Occipital lobe (tissue), 2 donors: ENCODE data around the gene UNC119B. TPM values are rescaled to one million over a fixed set of nuclear protein-coding genes. Genes with fewer than 3 reads are reported as not detected.

Experiments
- DNase-seq: peaks from one replicate; lab custom pipeline; 2025; lab: John Stamatoyannopoulos, UW
- total RNA-seq: library from RNA; depleted of rRNA; stranded (reverse); fragments of >200 nt; gene quantifications from one replicate; pipeline ENCODE4 v1.2.3, GENCODE V29; 2014

The UNC119B gene
- total RNA-seq, 1 donor from 2014 or later, result 11.9 TPM

DNA sequence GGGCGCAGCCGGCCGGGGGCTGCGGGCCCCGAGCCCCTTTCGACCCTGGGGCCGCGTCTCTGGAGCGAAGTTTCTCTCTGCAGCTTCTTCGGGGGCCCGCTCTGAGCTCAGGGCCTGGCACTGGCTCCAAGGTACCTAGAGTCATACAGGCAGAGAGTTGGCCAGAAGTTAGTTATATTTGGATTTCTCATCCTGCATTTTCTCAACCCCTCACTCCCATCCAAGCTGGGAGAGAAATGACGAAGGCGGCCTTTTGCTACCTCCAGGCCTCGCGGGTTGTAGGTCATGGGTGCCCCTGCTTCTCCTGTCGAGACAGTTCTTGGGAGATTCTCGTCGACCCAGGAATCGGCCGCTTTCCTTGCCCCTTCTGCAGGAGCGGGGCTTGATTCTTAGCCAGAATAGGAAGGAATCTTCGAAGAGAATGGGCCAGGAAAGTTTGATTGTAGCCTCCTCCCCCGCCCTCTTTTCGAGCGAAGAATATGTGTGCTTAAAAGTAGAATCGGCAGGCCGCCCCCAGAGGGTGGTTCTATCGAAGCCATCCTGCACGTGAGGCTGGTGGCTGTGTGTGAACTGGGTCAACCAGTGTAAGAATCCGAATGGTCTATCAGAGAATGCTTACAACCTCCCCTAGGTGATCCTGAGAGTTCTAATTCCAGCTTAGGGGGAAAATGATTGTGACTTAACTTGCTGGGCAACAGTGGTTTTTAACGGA lies 22.5 kb upstream of the UNC119B start:
- DNase-seq, result no peak

DNA sequence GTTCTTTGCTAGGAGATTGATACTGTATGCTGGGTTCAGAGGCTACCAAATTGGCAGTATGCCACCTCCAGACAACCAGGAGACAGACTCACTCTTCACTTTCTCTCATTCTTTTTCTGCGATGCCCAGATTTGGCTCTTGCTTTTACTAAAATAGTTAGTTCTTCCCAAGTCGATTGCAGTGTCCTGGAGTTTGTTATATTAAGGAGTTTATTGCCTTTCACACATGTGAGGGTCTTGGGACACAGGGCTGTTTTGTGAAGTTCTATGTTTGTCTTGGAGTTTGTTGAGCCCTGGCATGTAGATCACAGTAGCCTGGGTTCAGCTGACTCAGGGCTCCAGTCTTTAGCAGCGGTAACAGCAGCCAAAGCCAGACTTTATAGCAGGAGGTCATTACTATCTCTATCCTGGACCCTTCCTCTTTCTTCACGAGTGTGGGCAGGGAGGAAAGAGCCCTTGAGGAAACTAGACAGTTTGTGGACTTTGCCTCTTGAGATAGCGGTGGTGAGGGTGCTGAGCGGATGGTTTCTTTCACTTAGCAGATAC lies 21.7 kb upstream of the UNC119B start:
- DNase-seq, result no peak

DNA sequence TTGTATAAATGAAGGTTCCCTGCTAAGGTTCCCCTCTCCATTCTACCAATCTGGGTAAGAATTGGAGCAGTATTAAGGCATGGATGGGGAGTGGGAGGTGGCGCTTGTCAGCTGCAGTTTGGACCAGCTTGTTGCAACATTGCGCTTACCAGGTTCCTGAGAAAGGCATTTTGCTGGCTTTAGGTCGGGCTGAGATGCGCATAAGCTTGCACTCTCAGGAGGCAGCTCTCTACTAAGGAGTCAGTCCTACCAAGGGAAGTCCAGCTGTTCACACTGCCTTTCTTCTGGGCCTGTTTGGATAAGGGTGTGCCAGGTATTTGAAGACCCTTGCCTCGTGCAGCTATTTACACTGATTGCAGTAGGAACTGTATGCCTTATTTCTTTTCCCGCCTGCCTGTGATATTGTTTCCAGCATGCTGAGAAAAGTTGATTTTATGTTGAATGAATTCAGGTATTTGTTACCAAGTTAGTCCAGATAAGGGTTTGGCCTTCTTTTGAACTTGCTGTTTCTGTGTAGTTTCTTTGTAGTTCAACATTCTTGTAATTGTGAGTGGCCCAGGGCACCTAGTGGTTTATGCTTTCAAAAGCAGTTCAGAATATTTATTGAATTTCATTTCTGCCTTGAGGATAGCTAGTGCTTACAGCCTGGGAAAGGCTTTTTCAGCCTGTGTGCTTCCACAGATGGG lies 20.7 kb upstream of the UNC119B start:
- DNase-seq, result no peak

DNA sequence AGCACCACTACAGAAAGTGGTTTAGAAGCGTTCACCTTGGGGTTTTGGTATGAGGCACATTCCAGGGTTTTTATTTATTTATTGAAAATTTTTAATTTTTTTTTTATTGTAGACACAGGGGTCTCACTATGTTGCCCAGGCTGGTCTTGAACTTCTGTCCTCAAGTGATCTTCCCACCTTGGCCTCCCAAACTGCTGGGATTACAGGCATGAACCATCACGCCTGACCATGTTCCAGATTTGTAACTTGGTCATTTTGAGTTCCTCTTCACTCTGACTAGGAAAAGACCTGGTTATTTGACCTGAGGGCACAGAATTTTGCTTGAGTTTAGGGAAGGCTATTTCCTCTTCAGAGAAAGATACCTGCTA lies 20.2 kb upstream of the UNC119B start:
- DNase-seq, result no peak

DNA sequence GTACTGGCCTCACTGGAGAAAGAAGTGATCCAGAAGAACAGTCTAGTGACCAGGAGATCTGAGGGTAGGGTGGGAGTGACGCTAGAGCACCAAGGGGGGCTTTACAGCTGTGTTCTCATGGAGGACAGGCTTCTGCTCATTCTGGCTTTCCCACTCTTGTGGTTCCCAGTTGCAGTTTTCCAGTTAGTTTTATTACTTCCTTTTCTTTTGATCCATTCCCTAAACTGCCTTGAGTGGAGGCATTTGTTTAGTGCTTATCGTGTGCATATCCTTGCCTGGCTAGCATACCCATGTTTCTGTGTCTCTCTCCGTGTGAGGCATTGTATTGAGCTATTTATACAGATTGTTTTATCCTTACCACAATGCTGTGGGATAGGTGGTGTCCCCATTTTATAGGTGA lies 19.3 kb upstream of the UNC119B start:
- no peak for DNase-seq

DNA sequence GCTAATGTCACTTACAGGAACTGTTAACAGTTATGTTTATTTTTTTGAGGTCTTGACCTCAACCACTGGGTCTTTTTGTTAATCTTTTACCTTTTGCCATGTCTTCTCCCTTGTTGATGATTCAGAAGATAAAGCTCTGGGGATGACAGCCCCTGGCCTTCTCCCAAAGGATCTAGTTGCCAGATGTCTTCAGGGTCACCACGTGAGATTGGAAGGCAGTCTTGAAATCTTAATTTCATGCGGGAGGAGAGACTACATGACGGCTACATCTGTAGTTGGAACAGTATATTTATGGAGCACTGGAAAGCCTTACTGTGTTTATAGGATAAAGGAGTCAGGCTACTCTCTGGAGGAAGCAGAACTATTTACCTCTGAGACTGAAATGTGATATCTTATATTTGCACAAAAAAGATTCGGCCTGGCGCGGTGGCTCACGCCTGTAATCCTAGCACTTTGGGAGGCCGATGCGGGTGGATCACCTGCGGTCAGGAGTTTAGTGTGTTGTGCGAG lies 17.7 kb upstream of the UNC119B start:
- DNase-seq, result no peak

DNA sequence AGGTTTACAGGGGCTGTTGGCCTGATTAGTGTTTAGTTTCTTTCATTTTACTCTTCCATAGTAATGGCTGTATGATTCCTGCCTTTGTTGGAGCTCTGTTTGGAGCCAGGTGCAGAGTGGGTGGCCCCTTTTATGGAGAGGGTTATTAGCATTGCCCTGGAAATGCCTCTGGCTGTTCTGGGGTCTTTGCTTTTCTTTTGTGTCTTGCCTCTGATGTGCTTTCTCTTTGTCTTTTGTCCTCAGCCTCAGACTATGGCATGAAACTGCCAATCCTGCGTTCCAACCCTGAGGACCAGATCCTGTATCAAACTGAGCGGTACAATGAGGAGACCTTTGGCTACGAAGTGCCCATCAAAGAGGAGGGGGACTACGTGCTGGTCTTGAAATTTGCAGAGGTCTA lies 16.4 kb upstream of the UNC119B start:
- no peak for DNase-seq

DNA sequence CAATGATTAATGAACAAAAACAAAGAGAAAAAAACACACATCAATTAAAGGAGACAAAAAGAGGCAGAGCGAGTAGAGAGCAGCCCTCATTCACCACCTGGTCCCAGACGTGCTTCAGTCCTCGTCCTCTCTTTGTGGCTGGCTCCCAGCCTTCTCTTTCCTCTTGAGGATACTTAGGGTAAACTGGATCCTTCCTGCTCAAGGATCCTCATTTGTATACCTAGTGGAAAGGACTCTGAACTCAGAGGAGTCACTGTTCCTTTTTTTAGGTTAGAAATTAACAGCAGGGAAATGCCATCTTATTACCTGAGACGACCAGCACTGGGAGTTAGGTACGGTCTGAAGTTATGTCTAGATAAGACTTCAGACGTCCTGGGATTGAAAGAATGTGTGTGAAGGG lies 13.6 kb upstream of the UNC119B start:
- no peak for DNase-seq

DNA sequence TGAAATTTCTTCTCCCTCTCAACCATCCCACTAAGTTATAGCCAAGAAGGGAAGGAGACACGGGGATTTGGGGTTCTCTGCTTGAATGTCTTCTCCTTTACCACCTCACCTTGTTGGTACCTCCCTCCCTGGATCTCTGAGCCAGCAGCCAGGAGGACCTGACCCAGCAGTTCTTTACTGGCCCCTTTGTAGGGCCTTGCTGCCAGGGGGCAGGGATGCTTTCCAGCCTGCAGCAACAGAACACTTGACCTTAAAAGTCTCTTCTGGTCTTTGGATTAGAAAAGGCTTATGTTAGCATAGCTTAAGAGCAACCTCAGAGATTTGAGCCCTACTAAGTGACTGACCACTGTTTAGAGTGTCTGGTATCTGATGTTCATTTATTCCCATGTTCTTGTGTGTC lies 12.9 kb upstream of the UNC119B start:
- DNase-seq, result no peak

DNA sequence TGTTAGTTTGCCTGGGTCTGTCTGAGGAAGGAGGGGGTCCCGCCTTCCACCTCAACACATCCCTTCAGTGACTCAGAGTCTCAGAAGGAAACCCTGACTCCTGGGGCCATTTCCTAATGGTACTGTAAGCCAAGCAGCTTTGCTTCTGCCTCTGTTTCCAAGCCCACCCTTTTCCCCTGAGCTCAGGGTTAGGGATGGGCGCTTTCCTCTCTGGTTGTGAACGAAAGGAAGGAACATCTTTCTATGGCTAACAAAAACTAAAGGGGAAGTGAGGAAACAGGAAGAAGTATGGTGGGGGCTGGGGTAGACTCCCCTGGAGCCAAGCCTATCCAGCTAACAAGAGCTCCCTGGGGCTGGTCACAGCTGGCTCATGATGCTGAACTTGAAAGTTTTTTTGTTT lies 11.6 kb upstream of the UNC119B start:
- DNase-seq, result no peak

DNA sequence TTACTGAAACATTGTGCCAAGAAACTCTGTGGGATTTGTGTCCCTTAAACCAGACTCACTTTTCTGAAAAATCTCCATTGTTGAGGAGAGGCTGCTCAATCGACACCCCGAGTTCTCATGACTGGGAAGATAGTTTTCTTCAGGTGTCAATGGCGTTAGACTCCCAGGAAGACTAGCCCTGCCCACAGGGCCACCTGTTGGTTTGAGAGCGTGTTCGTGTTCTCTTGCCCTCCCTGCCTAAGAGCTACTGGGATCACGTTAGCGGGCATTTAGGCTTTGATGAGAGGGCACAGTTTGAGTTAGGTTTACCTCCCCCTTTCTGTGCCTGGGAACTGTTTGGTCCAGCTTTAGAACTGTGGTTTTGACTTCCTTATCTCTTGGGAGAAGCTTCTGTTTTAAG lies 10.7 kb upstream of the UNC119B start:
- DNase-seq, result no peak

DNA sequence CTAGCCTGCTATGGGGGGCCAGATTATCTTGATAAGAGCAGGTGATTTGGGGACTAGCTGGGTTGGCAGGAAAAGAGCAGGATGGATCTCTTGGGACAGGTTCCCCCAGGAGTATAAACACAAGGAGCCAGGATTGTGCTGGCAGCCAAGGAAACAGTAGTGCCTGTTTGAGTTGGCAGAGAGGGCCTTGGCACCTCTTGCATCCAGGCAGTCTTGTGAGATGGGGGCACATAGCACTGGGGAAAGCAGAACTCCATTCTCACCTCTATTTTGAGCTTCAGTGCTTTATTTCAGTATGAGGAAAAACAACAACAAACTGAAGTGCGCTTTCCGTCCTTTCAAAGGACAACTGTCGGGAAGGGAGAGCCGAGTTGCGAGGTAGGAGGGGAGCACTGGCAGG lies 9.4 kb upstream of the UNC119B start:
- no peak for DNase-seq

DNA sequence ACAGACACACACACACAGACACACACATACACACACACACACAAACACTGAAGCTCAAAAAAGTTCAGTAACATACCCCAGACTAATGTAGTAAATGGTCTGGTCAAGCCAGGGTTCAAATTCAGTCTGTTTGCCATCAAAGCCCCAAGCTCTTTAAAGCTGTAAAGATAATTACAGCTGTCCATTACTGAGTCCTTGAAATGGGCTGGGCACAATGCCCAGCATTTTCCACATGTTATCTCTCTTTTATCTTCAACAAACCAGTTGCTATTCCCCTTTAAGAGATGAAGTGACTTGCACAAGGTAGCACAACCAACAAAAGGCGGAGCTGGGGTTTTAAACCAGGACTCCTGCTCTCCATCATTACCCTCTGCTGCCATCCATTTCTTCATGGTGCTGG lies 7.6 kb upstream of the UNC119B start:
- no peak for DNase-seq

DNA sequence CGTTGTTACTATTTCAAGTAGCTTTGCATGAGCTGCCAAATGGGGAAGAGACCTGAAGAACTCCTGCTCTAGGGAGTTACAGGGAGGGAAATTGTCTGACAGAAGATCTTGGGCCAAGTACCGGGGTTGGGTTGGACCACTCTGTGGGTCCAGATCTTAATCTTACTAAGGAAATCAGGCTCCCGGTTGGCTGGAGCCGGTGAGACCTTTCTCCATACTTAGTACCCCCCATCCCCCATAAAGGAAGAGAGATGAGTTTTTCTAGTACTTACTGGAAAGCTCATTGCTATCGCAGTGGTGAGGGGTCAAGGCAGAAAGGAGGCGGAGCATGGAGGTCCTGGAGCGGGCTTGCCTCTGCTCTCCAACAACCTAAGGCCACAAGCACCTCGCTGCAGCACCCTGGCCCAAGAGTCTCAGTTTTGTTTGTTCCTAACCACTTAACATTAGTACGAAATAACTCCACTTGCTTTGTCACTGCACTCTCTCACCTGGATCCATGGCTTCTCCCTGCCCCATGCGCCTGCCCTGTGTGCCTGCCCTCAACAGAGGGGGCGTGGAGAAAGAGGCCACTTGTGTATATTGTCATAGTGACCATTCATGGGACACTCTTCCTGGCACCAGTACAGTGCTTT lies 6.8 kb upstream of the UNC119B start:
- no peak for DNase-seq

DNA sequence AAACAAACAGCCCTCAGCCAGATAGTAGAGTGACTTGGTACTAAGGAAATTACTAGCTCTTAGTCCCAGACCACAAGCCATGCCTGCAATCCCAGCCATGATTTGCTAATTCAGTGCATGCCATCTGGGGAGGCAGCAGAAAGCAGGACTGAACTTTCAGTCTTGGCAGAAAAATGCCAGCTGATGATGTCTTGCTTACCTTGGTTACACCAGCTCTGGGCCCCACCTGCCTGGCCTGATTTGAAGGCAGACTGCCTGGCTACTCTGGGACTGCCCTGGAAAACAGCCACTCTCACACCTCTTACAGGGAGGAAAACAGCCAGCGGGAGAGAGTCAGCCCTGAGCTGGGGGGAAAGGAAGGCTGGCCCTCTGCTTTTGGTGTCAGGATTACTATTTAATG lies 4.6 kb upstream of the UNC119B start:
- DNase-seq, result no peak

DNA sequence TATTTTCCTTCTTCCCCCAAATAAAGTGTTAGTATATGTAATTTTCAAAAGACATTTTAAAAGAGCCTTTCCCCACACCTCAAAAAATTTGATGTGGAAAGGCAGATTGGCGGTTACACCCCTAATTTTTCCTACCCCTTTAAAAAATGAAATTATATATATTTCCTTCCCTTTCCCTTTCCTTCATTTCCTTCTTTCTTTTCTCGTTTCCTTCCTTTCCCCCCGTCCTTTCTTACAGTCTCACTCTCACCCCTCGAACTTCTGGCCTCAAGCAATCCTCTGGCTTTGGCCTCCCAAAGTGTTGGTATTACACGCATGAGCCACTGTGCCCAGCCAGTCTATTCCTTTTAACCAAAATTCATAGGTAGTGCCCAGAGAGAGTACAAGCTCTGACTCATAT lies 4.2 kb upstream of the UNC119B start:
- no peak for DNase-seq

DNA sequence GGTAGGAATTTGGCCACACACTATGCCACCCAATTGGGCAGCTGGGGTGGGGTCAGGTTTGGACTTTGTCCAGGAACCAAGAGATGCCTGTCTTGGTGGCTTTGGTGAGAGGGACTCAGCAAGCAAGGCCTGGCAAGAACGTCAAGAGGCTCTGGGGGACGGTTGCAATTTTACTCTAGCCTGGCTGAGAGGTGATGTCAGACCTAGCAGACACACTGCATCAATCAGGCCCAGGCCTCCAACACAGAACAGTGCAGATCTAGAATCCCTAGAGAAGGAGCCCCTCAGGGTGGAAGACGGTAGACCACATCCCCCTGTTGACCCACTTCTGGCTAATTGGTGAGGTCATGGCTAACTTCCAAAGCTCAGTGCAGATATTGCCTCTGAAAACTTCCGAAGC lies 1.6 kb upstream of the UNC119B start:
- no peak for DNase-seq

DNA sequence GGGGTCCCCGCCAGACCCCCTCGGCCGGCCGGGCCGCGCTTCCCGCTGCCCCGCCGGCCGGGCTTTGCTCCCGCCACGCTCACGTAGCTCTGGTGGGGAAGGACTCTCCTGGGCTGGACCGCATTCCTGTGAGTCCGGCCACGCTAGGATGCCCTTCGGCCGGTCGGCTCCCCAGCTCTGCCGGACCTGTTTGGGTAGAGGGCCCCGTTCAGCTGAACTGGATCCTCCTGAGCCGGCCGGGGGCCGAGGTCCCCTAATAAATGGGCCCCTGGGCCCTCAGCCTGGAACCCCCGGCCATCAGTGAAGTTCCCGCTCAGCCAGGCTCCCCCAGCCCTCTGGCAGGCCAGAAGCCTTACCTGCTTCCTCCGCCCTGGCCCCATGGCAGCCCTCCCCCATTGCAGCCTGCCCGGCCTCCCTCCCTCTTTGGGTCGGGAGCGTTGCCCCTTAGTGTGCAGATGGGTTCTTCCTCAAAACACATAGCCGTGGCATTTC lies 593 bp downstream of the UNC119B start:
- no peak for DNase-seq

DNA sequence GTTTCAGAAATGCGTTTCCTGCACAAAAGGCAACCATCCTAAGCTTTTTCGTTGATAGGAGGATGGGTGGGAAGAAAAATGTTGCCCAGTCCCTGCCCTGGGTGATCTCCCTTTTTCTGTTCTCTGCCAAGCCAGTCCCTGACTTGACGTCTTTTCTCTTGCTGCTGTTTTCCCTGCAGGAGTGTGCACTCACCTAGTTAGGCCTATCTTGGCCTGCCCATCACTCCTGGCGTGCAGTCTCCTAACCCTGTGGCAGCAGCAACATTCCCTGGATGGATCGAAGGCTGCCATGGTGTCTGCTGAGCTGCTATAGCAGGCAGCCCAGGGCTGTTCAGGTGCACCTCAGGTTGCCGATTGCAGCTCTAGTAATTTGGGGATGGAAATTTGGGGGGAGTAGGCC lies 1.2 kb downstream of the UNC119B start:
- no peak for DNase-seq

DNA sequence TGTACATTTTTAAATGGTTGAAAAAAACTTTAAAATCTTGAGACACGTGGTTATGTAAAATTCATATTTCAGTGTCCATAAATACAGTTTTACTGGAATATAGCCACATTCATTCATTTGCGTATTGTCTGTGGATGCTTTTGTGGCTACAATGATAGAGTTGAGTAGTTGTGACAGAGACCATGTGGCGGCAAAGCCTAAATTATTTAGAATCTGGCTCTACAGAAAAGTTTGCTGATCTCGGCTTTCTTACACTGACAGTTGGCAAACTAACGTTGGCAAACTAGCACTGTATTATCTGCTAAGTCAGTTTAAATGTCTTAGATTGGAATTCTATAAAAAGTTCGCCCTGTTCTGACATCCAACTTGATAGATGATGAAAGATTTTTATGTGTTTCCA lies 2.4 kb downstream of the UNC119B start:
- DNase-seq, result no peak

DNA sequence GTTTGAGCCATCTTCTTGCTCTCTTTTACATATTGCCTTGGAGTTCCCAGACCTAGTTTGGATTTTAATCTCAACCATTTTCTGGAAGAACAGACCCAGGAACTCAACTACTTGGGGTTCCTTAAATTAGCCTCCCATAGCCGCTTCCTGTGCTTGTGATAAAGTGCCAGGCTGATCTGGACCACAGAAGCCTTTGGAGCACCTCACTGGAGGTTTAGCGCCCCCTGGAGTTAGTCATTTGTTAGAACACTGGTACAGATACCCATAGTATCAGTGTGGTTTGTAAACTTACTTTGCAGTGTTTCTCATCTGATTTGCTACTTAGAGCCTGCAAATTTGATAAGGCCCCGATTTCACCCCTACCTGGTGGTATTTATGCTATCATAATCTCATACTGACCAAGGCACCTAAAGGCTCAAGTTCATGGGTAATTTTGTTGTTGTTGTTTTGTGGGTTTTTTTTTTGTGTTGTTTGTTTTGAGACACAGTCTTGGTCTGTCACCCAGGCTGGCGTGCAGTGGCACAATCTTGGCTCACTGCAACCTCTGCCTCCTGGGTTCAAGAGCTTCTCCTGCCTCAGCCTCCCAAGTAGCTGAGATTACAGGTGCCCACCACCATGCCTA lies 3.7 kb downstream of the UNC119B start:
- DNase-seq, result peak; percentile 47

DNA sequence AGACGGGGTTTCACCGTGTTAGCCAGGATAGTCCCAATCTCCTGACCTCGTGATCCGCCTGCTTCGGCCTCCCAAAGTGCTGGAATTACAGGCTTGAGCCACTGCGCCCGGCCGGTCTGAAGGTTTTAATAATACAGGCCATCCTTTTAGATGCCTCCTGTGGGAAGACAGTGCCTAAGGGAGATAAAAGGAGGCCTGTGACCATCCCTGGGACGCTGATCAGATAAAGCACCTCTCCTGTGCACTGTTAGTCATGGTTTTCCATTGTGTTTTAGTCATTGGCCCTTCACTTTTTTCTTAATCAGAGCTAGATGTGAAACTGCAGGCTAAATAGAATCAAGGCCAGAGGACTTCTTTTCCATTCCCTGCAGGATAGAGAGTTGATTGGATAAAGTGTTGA lies 7.8 kb downstream of the UNC119B start:
- DNase-seq, result no peak
